ENCODE data around the gene ABCC3.

ABCC3 gene

DNA sequence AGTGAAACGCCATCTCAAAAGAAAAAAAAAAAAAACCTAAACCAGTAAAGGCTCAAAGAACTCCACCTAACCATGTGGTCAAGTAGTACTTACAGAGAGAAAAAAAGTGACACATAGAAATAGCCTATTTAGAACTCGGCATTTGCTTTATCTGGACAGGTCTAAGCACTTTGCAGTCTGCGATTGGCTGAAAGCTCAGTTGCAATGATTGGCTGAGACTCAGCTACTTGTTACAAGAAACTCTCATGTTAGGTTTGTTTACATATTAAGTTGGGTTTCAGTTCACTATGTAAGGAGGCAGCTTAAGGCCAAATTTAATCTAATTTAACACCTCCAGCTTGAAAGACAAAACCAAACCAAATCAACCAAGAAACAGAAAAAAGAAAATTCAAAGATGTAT is 19.1 kb downstream of the ABCC3 start:
- Histone ChIP-seq H3K27ac (replicated peaks) (no peak overlapping the region), H3K4me3 (replicated peaks; ENCODE audit: insufficient read depth, low read length) (no peak overlapping the region), H3K27me3 (ENCODE audit: insufficient read depth, poor library complexity, severe bottlenecking) (no peaks in the 10 kb centered on the region)
- DNase-seq (ENCODE audit: low read depth in 1 of 2, low spot score in 1 of 2): no peak
- TF ChIP-seq, protein P1, sequence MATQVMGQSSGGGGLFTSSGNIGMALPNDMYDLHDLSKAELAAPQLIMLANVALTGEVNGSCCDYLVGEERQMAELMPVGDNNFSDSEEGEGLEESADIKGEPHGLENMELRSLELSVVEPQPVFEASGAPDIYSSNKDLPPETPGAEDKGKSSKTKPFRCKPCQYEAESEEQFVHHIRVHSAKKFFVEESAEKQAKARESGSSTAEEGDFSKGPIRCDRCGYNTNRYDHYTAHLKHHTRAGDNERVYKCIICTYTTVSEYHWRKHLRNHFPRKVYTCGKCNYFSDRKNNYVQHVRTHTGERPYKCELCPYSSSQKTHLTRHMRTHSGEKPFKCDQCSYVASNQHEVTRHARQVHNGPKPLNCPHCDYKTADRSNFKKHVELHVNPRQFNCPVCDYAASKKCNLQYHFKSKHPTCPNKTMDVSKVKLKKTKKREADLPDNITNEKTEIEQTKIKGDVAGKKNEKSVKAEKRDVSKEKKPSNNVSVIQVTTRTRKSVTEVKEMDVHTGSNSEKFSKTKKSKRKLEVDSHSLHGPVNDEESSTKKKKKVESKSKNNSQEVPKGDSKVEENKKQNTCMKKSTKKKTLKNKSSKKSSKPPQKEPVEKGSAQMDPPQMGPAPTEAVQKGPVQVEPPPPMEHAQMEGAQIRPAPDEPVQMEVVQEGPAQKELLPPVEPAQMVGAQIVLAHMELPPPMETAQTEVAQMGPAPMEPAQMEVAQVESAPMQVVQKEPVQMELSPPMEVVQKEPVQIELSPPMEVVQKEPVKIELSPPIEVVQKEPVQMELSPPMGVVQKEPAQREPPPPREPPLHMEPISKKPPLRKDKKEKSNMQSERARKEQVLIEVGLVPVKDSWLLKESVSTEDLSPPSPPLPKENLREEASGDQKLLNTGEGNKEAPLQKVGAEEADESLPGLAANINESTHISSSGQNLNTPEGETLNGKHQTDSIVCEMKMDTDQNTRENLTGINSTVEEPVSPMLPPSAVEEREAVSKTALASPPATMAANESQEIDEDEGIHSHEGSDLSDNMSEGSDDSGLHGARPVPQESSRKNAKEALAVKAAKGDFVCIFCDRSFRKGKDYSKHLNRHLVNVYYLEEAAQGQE (IDR thresholded peaks at IDR 0.05; ENCODE audit: insufficient replicate concordance, low read depth): no peak
- TF ChIP-seq POLR2AphosphoS5 (IDR thresholded peaks at IDR 0.05; ENCODE audit: low read depth): no peak
- no peak for TF ChIP-seq SPI1 (IDR thresholded peaks at IDR 0.05; ENCODE audit: borderline replicate concordance, low read depth)
- no peak for TF ChIP-seq GABPA (IDR thresholded peaks at IDR 0.05; ENCODE audit: low read depth)

DNA sequence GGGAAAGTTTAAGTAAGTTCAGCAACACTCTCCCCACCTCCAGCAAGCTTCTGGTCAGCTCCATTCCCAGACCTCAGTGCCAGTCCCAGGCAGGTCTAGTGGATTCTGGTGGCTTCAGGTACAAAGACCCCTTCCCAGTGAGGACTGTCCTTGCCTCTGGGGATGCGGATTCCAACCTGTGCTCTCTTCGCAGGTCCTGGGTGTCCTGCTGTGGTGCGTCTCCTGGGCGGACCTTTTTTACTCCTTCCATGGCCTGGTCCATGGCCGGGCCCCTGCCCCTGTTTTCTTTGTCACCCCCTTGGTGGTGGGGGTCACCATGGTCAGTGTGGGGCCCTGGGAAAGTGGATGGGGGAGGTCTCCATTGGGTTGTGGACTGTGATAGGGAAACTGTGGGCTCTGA is 21.8 kb downstream of the ABCC3 start:
- Histone ChIP-seq H3K4me3 (replicated peaks; ENCODE audit: insufficient read depth, low read length) (no peak overlapping the region), H3K27me3 (ENCODE audit: insufficient read depth, poor library complexity, severe bottlenecking) (no peaks in the 10 kb centered on the region), H3K27ac (replicated peaks) (no peak overlapping the region)
- no peak for DNase-seq (ENCODE audit: low read depth in 1 of 2, low spot score in 1 of 2)
- TF ChIP-seq, protein P2, sequence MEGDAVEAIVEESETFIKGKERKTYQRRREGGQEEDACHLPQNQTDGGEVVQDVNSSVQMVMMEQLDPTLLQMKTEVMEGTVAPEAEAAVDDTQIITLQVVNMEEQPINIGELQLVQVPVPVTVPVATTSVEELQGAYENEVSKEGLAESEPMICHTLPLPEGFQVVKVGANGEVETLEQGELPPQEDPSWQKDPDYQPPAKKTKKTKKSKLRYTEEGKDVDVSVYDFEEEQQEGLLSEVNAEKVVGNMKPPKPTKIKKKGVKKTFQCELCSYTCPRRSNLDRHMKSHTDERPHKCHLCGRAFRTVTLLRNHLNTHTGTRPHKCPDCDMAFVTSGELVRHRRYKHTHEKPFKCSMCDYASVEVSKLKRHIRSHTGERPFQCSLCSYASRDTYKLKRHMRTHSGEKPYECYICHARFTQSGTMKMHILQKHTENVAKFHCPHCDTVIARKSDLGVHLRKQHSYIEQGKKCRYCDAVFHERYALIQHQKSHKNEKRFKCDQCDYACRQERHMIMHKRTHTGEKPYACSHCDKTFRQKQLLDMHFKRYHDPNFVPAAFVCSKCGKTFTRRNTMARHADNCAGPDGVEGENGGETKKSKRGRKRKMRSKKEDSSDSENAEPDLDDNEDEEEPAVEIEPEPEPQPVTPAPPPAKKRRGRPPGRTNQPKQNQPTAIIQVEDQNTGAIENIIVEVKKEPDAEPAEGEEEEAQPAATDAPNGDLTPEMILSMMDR (IDR thresholded peaks at IDR 0.05; ENCODE audit: insufficient read depth, low read length): no peak
- TF ChIP-seq SPI1 (IDR thresholded peaks at IDR 0.05; ENCODE audit: borderline replicate concordance, low read depth) (no peak), GABPA (IDR thresholded peaks at IDR 0.05; ENCODE audit: low read depth) (no peak), POLR2AphosphoS5 (IDR thresholded peaks at IDR 0.05; ENCODE audit: low read depth) (no peak)
- TF ChIP-seq, protein P1 (IDR thresholded peaks at IDR 0.05; ENCODE audit: insufficient replicate concordance, low read depth): no peak

DNA sequence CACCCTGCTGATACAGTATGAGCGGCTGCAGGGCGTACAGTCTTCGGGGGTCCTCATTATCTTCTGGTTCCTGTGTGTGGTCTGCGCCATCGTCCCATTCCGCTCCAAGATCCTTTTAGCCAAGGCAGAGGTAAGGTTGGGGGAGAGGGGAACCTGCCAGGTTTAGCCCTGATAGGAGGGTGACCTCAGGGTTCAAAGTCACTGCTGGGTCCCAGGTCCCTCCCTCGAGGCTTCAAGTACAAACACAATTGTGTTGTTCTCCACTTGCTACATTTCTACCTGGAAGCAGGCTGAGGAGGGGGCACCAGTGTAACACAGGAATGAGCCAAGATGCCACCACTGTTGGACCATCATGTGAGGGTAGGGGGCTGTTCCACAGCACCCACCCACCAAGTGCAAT is 22.4 kb downstream of the ABCC3 start:
- H3K4me3 ChIP-seq (replicated peaks; ENCODE audit: insufficient read depth, low read length): no peak overlapping the region
- H3K27me3 ChIP-seq (ENCODE audit: insufficient read depth, poor library complexity, severe bottlenecking): no peaks in the 10 kb centered on the region
- H3K27ac ChIP-seq (replicated peaks): no peak overlapping the region
- TF ChIP-seq POLR2AphosphoS5 (IDR thresholded peaks at IDR 0.05; ENCODE audit: low read depth) (no peak), GABPA (IDR thresholded peaks at IDR 0.05; ENCODE audit: low read depth) (no peak), SPI1 (IDR thresholded peaks at IDR 0.05; ENCODE audit: borderline replicate concordance, low read depth) (no peak)
- TF ChIP-seq, protein P1 (IDR thresholded peaks at IDR 0.05; ENCODE audit: insufficient replicate concordance, low read depth): no peak
- TF ChIP-seq, protein P2 (IDR thresholded peaks at IDR 0.05; ENCODE audit: insufficient read depth, low read length): no peak
- DNase-seq (ENCODE audit: low read depth in 1 of 2, low spot score in 1 of 2): no peak

Measured in HL-60 (cell line).